ENCODE measurements around the gene ZNG1B.
"Not testable (repeated sequence)": the region's sequence is repeated elsewhere in the genome, so short reads cannot be mapped to it uniquely, and the experiment has no call there.

DNA sequence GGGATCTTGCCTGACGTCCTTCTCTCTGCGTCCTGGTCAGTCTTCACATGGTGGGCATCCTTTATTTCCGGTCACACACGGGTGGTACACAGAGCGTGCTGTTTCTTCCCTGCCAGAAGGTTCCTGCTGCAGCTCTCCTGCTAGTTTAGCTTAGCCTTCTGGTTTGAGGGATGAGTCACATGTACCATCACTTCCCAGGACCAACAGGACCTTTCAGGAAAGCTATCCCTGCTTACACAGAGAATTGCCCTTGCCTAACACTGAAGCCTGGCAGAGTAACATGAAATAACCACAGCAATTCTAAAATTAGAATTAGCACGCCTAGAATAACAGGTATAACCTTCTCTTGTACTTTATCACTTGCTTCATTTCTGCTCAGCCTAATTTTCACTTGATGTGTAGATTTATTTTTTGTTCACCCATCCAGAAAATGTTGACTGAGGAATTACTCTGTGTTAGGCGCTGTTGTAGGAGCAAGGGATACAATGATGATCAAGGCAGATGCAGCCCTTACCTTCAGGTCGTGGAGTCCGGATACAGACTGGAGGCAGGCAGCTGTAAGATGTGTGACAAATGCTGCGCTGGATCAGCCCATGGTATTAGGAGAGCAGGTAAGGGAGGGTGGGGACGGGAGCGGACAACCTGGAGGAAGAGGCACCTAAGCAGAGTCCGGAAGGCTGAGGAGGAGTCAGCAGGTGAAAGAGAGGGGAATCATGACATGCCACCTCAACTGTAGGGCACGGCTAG lies 70.1 kb downstream of the ZNG1B start:
- TF ChIP-seq POLR2A (IDR thresholded peaks at IDR 0.05): not testable (repeated sequence)
- TF ChIP-seq, protein P1, sequence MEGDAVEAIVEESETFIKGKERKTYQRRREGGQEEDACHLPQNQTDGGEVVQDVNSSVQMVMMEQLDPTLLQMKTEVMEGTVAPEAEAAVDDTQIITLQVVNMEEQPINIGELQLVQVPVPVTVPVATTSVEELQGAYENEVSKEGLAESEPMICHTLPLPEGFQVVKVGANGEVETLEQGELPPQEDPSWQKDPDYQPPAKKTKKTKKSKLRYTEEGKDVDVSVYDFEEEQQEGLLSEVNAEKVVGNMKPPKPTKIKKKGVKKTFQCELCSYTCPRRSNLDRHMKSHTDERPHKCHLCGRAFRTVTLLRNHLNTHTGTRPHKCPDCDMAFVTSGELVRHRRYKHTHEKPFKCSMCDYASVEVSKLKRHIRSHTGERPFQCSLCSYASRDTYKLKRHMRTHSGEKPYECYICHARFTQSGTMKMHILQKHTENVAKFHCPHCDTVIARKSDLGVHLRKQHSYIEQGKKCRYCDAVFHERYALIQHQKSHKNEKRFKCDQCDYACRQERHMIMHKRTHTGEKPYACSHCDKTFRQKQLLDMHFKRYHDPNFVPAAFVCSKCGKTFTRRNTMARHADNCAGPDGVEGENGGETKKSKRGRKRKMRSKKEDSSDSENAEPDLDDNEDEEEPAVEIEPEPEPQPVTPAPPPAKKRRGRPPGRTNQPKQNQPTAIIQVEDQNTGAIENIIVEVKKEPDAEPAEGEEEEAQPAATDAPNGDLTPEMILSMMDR (IDR thresholded peaks at IDR 0.05): not testable (repeated sequence)

Data from breast epithelium (tissue), 3 donors.